HUES48 (cell line): ENCODE measurements around the gene TAOK3.

ENCODE experiments used
- H3K27ac ChIP-seq: one replicate; pipeline ENCODE4 v1.7.0; 2013; ENCODE audit warnings: low read depth, low read length, inconsistent platforms
- H3K27me3 ChIP-seq: 2 replicates; pipeline ENCODE4 v1.6.1; 2013; ENCODE audit warnings: mild to moderate bottlenecking, low read length; ENCODE audit not compliant: control insufficient read depth, insufficient read depth
- H3K36me3 ChIP-seq: 2 replicates; pipeline ENCODE4 v1.6.1; 2013; ENCODE audit warnings: low read length; ENCODE audit not compliant: control insufficient read depth, insufficient read depth
- H3K4me1 ChIP-seq: 2 replicates; pipeline ENCODE4 v1.6.1; 2013; ENCODE audit warnings: mild to moderate bottlenecking, low read length; ENCODE audit not compliant: control insufficient read depth, insufficient read depth
- H3K4me3 ChIP-seq: 2 replicates; pipeline ENCODE4 v1.5.1; 2013; ENCODE audit warnings: mild to moderate bottlenecking, low read depth, low read length
- H3K9ac ChIP-seq: 2 replicates; pipeline ENCODE4 v1.6.1; 2013; ENCODE audit warnings: mild to moderate bottlenecking, low read depth, low read length, moderate library complexity
- H3K9me3 ChIP-seq: 2 replicates; pipeline ENCODE4 v1.6.1; 2013; ENCODE audit warnings: low read length; ENCODE audit not compliant: control insufficient read depth, insufficient read depth

Gene TAOK3

GRCh38 chr12:118371321-118372282, 1.1 kb downstream of the TAOK3 start:
- no peak overlapping the region for H3K27ac ChIP-seq
- peaks cover 18% of the 10 kb centered on the region for H3K27me3 ChIP-seq
- no peak overlapping the region for H3K9ac ChIP-seq
- peak overlapping the region; percentile 96 for H3K4me3 ChIP-seq
- no peaks in the 10 kb centered on the region for H3K9me3 ChIP-seq
- H3K4me1 ChIP-seq = peaks cover 25% of the 10 kb centered on the region
- H3K36me3 ChIP-seq = no peaks in the 10 kb centered on the region

- Histone ChIP-seq H3K36me3 (no peaks in the 10 kb centered on the region), H3K9me3 (no peaks in the 10 kb centered on the region), H3K4me1 (peaks cover 21% of the 10 kb centered on the region), H3K27me3 (peaks cover 18% of the 10 kb centered on the region), H3K27ac (no peak overlapping the region), H3K9ac (no peak overlapping the region), H3K4me3 (peak overlapping the region; percentile 96)
Measured at GRCh38 chr12:118370601-118371000, 2.1 kb downstream of the TAOK3 start.

- no peak overlapping the region for H3K9ac ChIP-seq
Measured at GRCh38 chr12:118368821-118369220, 3.9 kb downstream of the TAOK3 start.

GRCh38 chr12:118361889-118362288, 10.8 kb downstream of the TAOK3 start:
- Histone ChIP-seq H3K9me3 (no peaks in the 10 kb centered on the region), H3K4me3 (no peak overlapping the region), H3K27me3 (no peaks in the 10 kb centered on the region), H3K4me1 (peaks cover 12% of the 10 kb centered on the region; the same call in 1 of the 2 replicates), H3K27ac (no peak overlapping the region), H3K36me3 (no peaks in the 10 kb centered on the region), H3K9ac (no peak overlapping the region)

More at GRCh38 chr12:118368821-118369220, 3.9 kb downstream of the TAOK3 start:
- Histone ChIP-seq H3K27me3 (peaks cover 18% of the 10 kb centered on the region), H3K36me3 (no peaks in the 10 kb centered on the region), H3K4me1 (peaks cover 17% of the 10 kb centered on the region), H3K27ac (no peak overlapping the region), H3K4me3 (no peak overlapping the region), H3K9me3 (no peaks in the 10 kb centered on the region)

GRCh38 chr12:118361092-118361404, 11.7 kb downstream of the TAOK3 start:
- Histone ChIP-seq H3K27ac (peak overlapping the region; percentile 28), H3K27me3 (no peaks in the 10 kb centered on the region), H3K9ac (no peak overlapping the region), H3K4me1 (peaks cover 12% of the 10 kb centered on the region; the same call in 1 of the 2 replicates), H3K36me3 (no peaks in the 10 kb centered on the region), H3K9me3 (no peaks in the 10 kb centered on the region), H3K4me3 (no peak overlapping the region)

GRCh38 chr12:118359541-118359915, 13.2 kb downstream of the TAOK3 start:
- no peaks in the 10 kb centered on the region for H3K9me3 ChIP-seq
- no peaks in the 10 kb centered on the region for H3K27me3 ChIP-seq
- no peak overlapping the region for H3K9ac ChIP-seq
- H3K4me1 ChIP-seq = peaks cover 12% of the 10 kb centered on the region; the same call in 1 of the 2 replicates
- H3K4me3 ChIP-seq = no peak overlapping the region
- no peak overlapping the region for H3K27ac ChIP-seq
- H3K36me3 ChIP-seq = no peaks in the 10 kb centered on the region

GRCh38 chr12:118358612-118359540, 13.8 kb downstream of the TAOK3 start:
- Histone ChIP-seq H3K9me3 (no peaks in the 10 kb centered on the region), H3K9ac (no peak overlapping the region), H3K4me1 (peaks cover 12% of the 10 kb centered on the region; the same call in 1 of the 2 replicates), H3K27ac (no peak overlapping the region), H3K4me3 (no peak overlapping the region), H3K36me3 (no peaks in the 10 kb centered on the region), H3K27me3 (no peaks in the 10 kb centered on the region)

GRCh38 chr12:118358008-118358359, 14.7 kb downstream of the TAOK3 start:
- Histone ChIP-seq H3K9ac (no peak overlapping the region), H3K4me1 (peaks cover 12% of the 10 kb centered on the region; the same call in 1 of the 2 replicates), H3K4me3 (no peak overlapping the region), H3K9me3 (no peaks in the 10 kb centered on the region), H3K36me3 (no peaks in the 10 kb centered on the region), H3K27ac (no peak overlapping the region), H3K27me3 (no peaks in the 10 kb centered on the region)

GRCh38 chr12:118357257-118358007, 15.3 kb downstream of the TAOK3 start:
- no peak overlapping the region for H3K4me3 ChIP-seq
- H3K4me1 ChIP-seq = peaks cover 12% of the 10 kb centered on the region; the same call in 1 of the 2 replicates
- no peaks in the 10 kb centered on the region for H3K9me3 ChIP-seq
- H3K27me3 ChIP-seq = no peaks in the 10 kb centered on the region
- no peak overlapping the region for H3K27ac ChIP-seq
- H3K36me3 ChIP-seq = no peaks in the 10 kb centered on the region
- H3K9ac ChIP-seq = no peak overlapping the region

GRCh38 chr12:118356809-118357256, 15.9 kb downstream of the TAOK3 start:
- H3K4me3 ChIP-seq = no peak overlapping the region
- H3K9ac ChIP-seq = no peak overlapping the region
- no peaks in the 10 kb centered on the region for H3K27me3 ChIP-seq
- peaks cover 12% of the 10 kb centered on the region; the same call in 1 of the 2 replicates for H3K4me1 ChIP-seq
- H3K36me3 ChIP-seq = no peaks in the 10 kb centered on the region
- H3K9me3 ChIP-seq = no peaks in the 10 kb centered on the region
- H3K27ac ChIP-seq = no peak overlapping the region
